Gastrocnemius medialis (tissue), 4 donors: ENCODE data around the gene MEGF11.

ENCODE experiments used
- CTCF ChIP-seq, 5 experiments: fragments of 450-650 bp in 3 of 5; fragments of 200-600 bp in 2 of 5; sonication (generic) in 2 of 5; IDR thresholded peaks in 4 of 5; conservative IDR thresholded peaks in 1 of 5; 1 replicate in 4 of 5; 2 replicates in 1 of 5; pipeline ENCODE4 v1.5.1; 2016 to 2019; ENCODE audit warnings: antibody characterized with exemption in 5 of 5, mild to moderate bottlenecking in 3 of 5, moderate library complexity in 3 of 5
- POLR2A ChIP-seq, 2 donors: fragments of 450-650 bp; IDR thresholded peaks; one replicate each; pipeline ENCODE4 v1.6.1; 2017; ENCODE audit warnings: antibody characterized with exemption in 2 of 2, mild to moderate bottlenecking in 2 of 2, moderate library complexity in 2 of 2

- TF ChIP-seq CTCF (IDR thresholded peaks at IDR 0.05 in 4 of 5, conservative IDR thresholded peaks at IDR 0.05 in 1 of 5) = no peak
- TF ChIP-seq POLR2A (IDR thresholded peaks at IDR 0.05) = no peak
Observed at GRCh38 chr15:66136948-66137347, 116.6 kb downstream of the MEGF11 start.
